ENCODE results near the gene KIF25. TPM values are rescaled to one million over a fixed set of nuclear protein-coding genes. Genes with fewer than 3 reads are reported as not detected.
A peak's percentile ranks its signal among the peaks of the same experiment; 100 is the strongest.

KIF25 gene
- total RNA-seq, 1 experiment from 2014 or later: 0.59 TPM

GRCh38 chr6:168087436-168088160 lies 90.1 kb downstream of the KIF25 start:
- H2BK5ac ChIP-seq (ENCODE audit: insufficient read length, low read length): no peak overlapping the region
- Mint-ChIP-seq H3K27ac (peak overlapping the region in 2 of 3 experiments; percentile 15 to 68; a peak in 2 of 7 replicates), H3K27me3 (ENCODE audit: low read depth) (peaks cover 11% of the 10 kb centered on the region), H3K9me3 (peaks cover 0 to 3% of the 10 kb centered on the region in 2 experiments; a peak in 2 of 5 replicates), H3K36me3 (ENCODE audit: insufficient read depth in 1 of 3, low read depth in 3 of 3) (0 out of 7 replicates have a peak, but pooled peaks cover 0 to 5% (median 0%) of the 10 kb centered on the region in 3 experiments), H3K4me3 (no peak overlapping the region), H3K4me1 (peaks cover 19 to 57% of the 10 kb centered on the region in 2 experiments)
- no peak overlapping the region for H4K5ac ChIP-seq (ENCODE audit: insufficient read length, low read depth, low read length)
- no peaks in the 10 kb centered on the region for H3K4me1 ChIP-seq (ENCODE audit: insufficient read depth, low read length)
- H3K4me2 ChIP-seq (ENCODE audit: insufficient read depth, insufficient read length, low read length): no peak overlapping the region
- no peak overlapping the region for H4K8ac ChIP-seq (replicated peaks; ENCODE audit: insufficient read length, low read depth, low read length)
- H2BK120ac ChIP-seq (ENCODE audit: low read depth, low read length, poor library complexity, severe bottlenecking): no peak overlapping the region
- no peaks in the 10 kb centered on the region for H4K20me1 ChIP-seq (ENCODE audit: control insufficient read depth, insufficient read depth, insufficient read length)
- no peaks in the 10 kb centered on the region for H3K79me1 ChIP-seq (ENCODE audit: insufficient read depth, low read depth, low read length, poor library complexity, severe bottlenecking)
- H3K79me2 ChIP-seq (ENCODE audit: insufficient read depth, low read length): no peaks in the 10 kb centered on the region
- no peak overlapping the region for H3T11ph ChIP-seq (ENCODE audit: low read length)
- no peak overlapping the region for H3K23ac ChIP-seq (ENCODE audit: insufficient read length, low read depth, low read length)
- H3K18ac ChIP-seq (ENCODE audit: insufficient read length, low read depth, low read length): no peak overlapping the region
- H3K4ac ChIP-seq (ENCODE audit: low read depth, low read length): no peak overlapping the region
- no peak overlapping the region for H3K27ac ChIP-seq (ENCODE audit: insufficient read length, low read depth, low read length)
- no peak overlapping the region for H3K56ac ChIP-seq (ENCODE audit: insufficient read length, low read depth, low read length)
- no peak overlapping the region for H3K9ac ChIP-seq (ENCODE audit: extremely low read depth, insufficient read length, low read length)
- no peaks in the 10 kb centered on the region for H3K27me3 ChIP-seq (ENCODE audit: insufficient read depth, low read length)
- H3K9me3 ChIP-seq (ENCODE audit: control insufficient read depth, low read depth, low read length): no peaks in the 10 kb centered on the region
- WGBS (ENCODE audit: extremely low coverage, insufficient read length, low lambda C conversion rate): no CpG with 5 or more reads among the region's 25 CpGs
- no peak for TF ChIP-seq CTCF (conservative IDR thresholded peaks at IDR 0.05)
- no peak overlapping the region for H2AFZ ChIP-seq (ENCODE audit: low read length)
- H2BK15ac ChIP-seq (ENCODE audit: low read depth, low read length): no peak overlapping the region
- H2AK5ac ChIP-seq (ENCODE audit: insufficient read length, low read length): no peak overlapping the region
- no peak overlapping the region for H3K14ac ChIP-seq (ENCODE audit: insufficient read depth, low read length)
- H2BK20ac ChIP-seq (ENCODE audit: low read depth, low read length, poor library complexity, severe bottlenecking): no peak overlapping the region
- no peak for DNase-seq
- no peak overlapping the region for H2BK12ac ChIP-seq (ENCODE audit: insufficient read length, low read depth, low read length)
- no peak overlapping the region for H4K91ac ChIP-seq (ENCODE audit: insufficient read length, low read depth, low read length)
- H3K23me2 ChIP-seq (ENCODE audit: insufficient read length, low read depth, low read length, poor library complexity, severe bottlenecking): no peaks in the 10 kb centered on the region

All from H9 (cell line).